Measurements from ENCODE around the gene SYTL5. TPM values are rescaled to one million over a fixed set of nuclear protein-coding genes. Genes with fewer than 3 reads are reported as not detected.
A peak's percentile ranks its signal among the peaks of the same experiment; 100 is the strongest.

SYTL5 gene
- total RNA-seq, 1 experiment from 2014 or later, result 1.8 TPM

- DNase-seq (ENCODE audit: low spot score), result no peak
Observed at GRCh38 chrX:38018766-38019425, 12.5 kb downstream of the SYTL5 start.

DNA sequence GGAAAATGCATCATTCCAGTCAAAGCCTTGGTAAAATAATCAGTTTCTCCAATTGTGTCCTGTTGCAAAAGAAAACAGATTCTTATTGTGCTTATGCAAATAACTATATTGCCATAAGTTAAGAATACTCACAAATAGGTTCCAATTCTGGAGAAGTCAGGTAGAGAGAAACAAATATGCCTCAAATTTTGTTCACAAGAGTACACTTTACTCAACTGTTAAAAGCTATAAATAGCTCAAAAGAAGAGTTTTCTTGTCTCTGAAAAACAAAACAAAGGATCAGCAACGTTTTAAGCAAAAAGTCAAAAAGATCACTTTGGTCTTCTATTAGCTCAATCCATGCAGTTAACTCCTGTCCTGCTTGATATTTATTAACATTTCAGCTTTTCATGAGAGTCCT lies 21.9 kb downstream of the SYTL5 start:
- DNase-seq (ENCODE audit: low spot score), result no peak

- no peak for DNase-seq (ENCODE audit: low spot score)
Observed at GRCh38 chrX:38036466-38036865, 30.1 kb downstream of the SYTL5 start.

DNA sequence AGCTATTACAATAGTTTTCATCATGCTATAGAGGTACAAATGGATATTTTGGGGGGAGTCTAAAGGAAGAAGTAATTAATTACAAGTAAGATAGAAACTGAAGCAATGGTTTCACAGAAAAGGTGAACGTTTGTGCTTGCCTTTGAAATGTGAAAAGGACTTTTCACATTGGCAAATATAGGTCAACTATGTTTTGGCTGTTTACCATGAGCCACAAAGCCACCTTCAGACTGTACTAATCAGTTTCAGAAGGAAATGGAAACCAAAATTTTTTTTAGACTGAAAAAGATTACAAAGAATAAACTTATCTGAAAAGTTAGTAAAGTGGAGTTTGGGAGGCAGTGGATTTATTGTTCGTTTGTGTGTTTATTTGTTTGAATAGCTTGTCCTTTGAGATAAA lies 32.1 kb downstream of the SYTL5 start:
- DNase-seq (ENCODE audit: low spot score), result no peak

DNA sequence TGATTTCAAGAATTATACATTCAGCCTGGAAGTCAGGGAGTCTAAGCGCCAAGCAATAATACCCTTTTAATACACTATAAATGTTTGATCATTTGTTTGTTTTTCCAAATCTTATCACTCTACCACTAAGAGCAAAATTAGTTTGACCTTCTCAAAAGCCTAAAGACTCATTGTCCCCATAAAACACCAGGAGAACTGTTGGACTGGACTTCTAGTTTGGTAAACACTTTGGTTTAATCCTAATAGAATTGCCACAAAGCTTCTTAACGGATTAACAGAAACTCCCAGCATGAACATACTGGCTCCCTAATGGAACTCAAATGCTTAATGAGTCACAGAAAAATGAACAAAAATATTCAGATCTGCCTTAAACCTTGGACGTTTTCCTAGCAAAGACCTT lies 34.9 kb downstream of the SYTL5 start:
- no peak for DNase-seq (ENCODE audit: low spot score)

- DNase-seq (ENCODE audit: low spot score), result no peak
Observed at GRCh38 chrX:38044701-38045100, 38.3 kb downstream of the SYTL5 start.

DNA sequence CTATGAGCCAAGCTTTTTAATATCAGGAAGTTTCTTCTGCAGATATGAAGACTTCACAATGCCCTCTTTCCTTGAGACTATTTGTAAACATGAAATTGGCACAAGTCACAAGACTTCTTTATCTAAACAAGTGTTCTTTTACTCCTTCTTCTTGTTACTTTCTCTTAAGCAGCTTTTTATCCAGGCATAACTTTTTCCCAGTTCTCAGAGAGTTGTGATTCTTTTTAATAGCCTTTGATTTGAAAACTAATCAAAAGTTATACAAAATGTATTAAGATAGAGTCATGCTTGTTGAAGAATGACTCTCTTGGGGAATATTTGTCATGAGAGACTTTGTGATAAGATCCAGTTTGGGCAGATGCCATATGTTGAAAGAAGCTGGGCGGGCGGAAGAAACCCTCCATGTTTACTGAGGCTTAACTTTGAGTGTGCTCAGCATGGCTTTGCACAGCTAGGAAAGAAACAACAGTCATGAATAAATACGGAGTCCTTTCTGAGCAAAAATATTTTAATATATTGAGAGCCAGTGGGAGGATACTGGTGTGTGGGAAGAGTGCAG lies 39.3 kb downstream of the SYTL5 start:
- DNase-seq (ENCODE audit: low spot score), result peak; percentile 42

GRCh38 chrX:38048886-38049285 lies 42.5 kb downstream of the SYTL5 start:
- no peak for DNase-seq (ENCODE audit: low spot score)

- DNase-seq (ENCODE audit: low spot score), result no peak
Observed at GRCh38 chrX:38050806-38051205, 44.5 kb downstream of the SYTL5 start.

- no peak for DNase-seq (ENCODE audit: low spot score)
Observed at GRCh38 chrX:38052096-38052495, 45.7 kb downstream of the SYTL5 start.

DNA sequence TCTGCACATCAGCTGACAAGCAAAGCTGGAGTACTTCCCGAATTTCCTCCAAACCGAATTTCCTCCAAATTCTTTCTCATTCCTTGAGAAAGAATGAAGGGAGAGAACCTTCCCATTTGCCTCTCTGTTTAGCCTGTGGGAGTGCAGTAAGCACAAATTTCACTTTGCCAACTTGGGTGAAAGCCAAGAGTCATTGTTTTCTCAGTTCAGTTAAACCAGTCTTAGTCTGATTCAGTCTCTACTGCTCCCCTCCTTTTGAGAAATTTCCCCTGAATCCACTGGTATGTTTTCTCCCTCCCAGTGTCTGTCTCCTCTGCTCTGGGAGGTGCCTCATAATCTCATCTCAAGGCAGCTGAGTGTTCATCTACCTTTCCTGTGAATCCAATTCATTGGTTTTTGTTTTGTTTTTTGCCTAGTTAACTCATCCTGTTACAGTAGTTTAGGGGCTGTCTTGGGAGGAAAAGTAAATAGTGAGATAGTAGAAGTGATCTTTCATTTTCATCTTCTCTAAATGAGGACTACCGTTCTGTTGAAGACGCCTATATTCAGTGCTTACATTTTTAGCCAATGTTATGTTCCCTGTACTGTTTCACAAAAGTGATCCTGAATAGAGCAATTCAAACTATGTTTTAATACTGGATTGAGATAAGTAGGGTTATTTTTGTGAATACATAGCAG lies 49.0 kb downstream of the SYTL5 start:
- no peak for DNase-seq (ENCODE audit: low spot score)

- DNase-seq (ENCODE audit: low spot score), result no peak
Observed at GRCh38 chrX:38060331-38060878, 54.1 kb downstream of the SYTL5 start.

- DNase-seq (ENCODE audit: low spot score), result peak; percentile 48
Observed at GRCh38 chrX:38061335-38061734, 55.0 kb downstream of the SYTL5 start.

DNA sequence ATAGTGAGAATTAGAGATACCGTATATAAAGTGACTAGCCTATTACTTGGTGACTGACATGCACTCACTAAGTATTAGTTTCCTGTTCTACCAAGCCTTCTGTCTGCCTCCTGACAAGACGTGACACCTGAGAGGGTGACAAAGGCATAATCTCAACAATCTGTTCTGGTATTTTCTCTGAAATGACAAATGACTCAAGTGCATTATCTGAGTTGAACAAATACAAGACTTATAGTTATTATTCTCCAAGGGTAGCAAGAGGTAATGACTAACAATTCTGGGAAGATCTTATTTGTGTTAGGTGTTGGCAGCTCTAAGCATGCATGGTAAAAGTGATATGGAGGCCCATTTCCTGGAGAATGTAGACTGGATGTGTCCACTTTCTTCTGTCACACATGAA lies 60.6 kb downstream of the SYTL5 start:
- DNase-seq (ENCODE audit: low spot score), result no peak

DNA sequence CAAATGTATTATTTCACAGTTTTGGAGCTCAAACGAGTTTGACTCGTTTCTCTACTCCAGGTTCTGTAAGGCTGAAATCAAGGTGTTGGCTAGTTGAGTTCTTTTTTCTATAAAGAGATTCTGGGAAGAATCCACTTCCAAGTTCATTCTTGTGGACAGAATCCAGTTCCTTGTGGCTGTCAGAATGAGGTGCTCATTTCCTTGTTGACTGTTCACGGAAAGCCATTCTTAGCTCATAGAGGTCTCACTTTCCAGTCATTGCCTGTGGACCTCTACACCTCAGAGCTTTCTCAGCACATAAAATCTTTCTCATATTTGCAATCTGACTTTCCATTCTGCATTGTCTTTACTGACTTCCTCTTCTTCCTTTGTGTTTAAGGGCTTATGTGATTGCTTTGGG lies 62.9 kb downstream of the SYTL5 start:
- no peak for DNase-seq (ENCODE audit: low spot score)

DNA sequence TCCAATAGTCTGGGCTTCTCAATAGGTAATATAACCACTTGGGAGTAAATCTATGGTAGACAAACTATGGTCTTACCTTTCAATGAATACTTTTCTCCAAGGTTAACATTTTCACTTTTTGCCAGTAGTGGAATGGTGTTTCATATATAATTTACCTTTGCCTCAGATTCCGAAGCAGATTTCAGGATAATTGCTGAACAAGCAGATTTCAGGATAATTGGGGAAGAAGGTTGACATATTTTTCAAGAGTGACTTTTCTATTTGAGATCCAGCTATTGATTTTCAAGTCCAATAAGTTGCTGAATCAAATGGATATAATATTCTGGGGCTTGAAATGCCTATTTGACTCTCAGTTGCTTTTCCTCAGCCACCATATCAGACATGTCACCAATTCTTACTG lies 63.6 kb downstream of the SYTL5 start:
- no peak for DNase-seq (ENCODE audit: low spot score)

GRCh38 chrX:38079463-38079862 lies 73.1 kb downstream of the SYTL5 start:
- DNase-seq (ENCODE audit: low spot score), result no peak

- no peak for DNase-seq (ENCODE audit: low spot score)
Observed at GRCh38 chrX:38080808-38081207, 74.5 kb downstream of the SYTL5 start.

GRCh38 chrX:38081909-38082308 lies 75.6 kb downstream of the SYTL5 start:
- DNase-seq (ENCODE audit: low spot score), result no peak

- no peak for DNase-seq (ENCODE audit: low spot score)
Observed at GRCh38 chrX:38082309-38082708, 76.0 kb downstream of the SYTL5 start.

- no peak for DNase-seq (ENCODE audit: low spot score)
Observed at GRCh38 chrX:38085813-38086212, 79.5 kb downstream of the SYTL5 start.

GRCh38 chrX:38086451-38087215 lies 80.3 kb downstream of the SYTL5 start:
- DNase-seq (ENCODE audit: low spot score), result no peak
